Naive B cell (primary cell): Measurements from ENCODE around the gene WDR53. TPM values are rescaled to one million over a fixed set of nuclear protein-coding genes. Genes with fewer than 3 reads are reported as not detected.
A peak's percentile ranks its signal among the peaks of the same experiment; 100 is the strongest.
"Not testable (repeated sequence)": the region's sequence is repeated elsewhere in the genome, so short reads cannot be mapped to it uniquely, and the experiment has no call there.

Source experiments
- ATAC-seq, 2 donors: fragments of 150-1000 bp; cut with Tn5 transposase; 2 replicates each; pipeline ENCODE4 v1.10.0; 2021; ENCODE audit warnings: low read depth in 2 of 2, mild to moderate bottlenecking in 2 of 2, moderate library complexity in 2 of 2
- DNase-seq: peaks from one replicate; pipeline ENCODE4 v3.0.0; 2022
- H3K27ac Mint-ChIP-seq, 6 donors: one replicate each; pipeline ENCODE4 v1.8.0; 2020 to 2022; ENCODE audit warnings: mild to moderate bottlenecking in 6 of 6, mixed read lengths in 6 of 6, moderate library complexity in 5 of 6, inconsistent platforms in 2 of 6
- H3K27me3 Mint-ChIP-seq, 3 donors: one replicate each; pipeline ENCODE4 v1.8.0; 2021 to 2022; ENCODE audit warnings: mixed read lengths in 3 of 3, mild to moderate bottlenecking in 1 of 3
- H3K36me3 Mint-ChIP-seq, 2 donors: one replicate each; pipeline ENCODE4 v1.8.0; 2020 to 2022; ENCODE audit warnings: mixed read lengths in 2 of 2, inconsistent platforms in 1 of 2, mild to moderate bottlenecking in 1 of 2
- H3K4me1 Mint-ChIP-seq, 3 donors: one replicate each; pipeline ENCODE4 v1.8.0; 2020 to 2022; ENCODE audit warnings: mixed read lengths in 3 of 3, inconsistent platforms in 1 of 3, mild to moderate bottlenecking in 1 of 3, moderate library complexity in 1 of 3
- H3K4me3 Mint-ChIP-seq, 8 donors: one replicate each; pipeline ENCODE4 v1.8.0; 2020 to 2022; ENCODE audit warnings: mild to moderate bottlenecking in 8 of 8, mixed read lengths in 8 of 8, moderate library complexity in 8 of 8, inconsistent platforms in 2 of 8
- H3K9me3 Mint-ChIP-seq, 7 donors: one replicate each; pipeline ENCODE4 v1.8.0; 2020 to 2022; ENCODE audit warnings: mixed read lengths in 7 of 7, mild to moderate bottlenecking in 5 of 7, inconsistent platforms in 2 of 7, moderate library complexity in 1 of 7
- polyA plus RNA-seq, 6 donors: library from polyadenylated mRNA; unstranded; fragments of 300-500 nt; fragmentation: Illumina TruSeq; gene quantifications; one replicate each; pipeline ENCODE4 v1.2.3, GENCODE V29; 2021; ENCODE audit warnings: low read depth in 6 of 6

WDR53 gene
- polyA plus RNA-seq, 6 donors from 2014 or later = 11.9 to 22.7 (median 16.0) TPM

DNA sequence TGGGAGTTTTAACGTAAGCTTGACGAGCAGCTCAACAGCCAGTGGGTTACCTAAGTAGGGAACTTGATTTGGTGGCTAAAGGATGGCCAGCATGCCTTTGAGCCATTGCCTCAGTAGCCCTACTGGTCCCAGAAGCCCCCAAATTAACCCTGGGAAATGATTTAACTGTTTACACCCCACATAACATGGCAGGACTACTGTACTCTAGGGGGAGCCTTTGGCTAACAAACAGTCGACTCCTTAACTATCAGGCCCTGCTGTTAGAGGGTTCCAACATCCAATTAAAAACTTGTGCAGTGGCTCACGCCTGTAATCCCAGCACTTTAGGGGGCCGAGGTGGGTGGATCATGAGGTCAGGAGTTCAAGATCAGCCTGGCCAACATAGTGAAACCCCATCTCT lies 43.8 kb downstream of the WDR53 start:
- peaks cover 6 to 28% of the 10 kb centered on the region in 2 donors for H3K36me3 Mint-ChIP-seq
- no peak for DNase-seq
- no peak overlapping the region for H3K4me3 Mint-ChIP-seq
- peaks cover 0 to 10% (median 9%) of the 10 kb centered on the region in 3 donors for H3K4me1 Mint-ChIP-seq
- peaks cover 9 to 37% (median 35%) of the 10 kb centered on the region in 7 donors for H3K9me3 Mint-ChIP-seq
- ATAC-seq = no peak
- H3K27me3 Mint-ChIP-seq = peaks cover 0 to 8% (median 5%) of the 10 kb centered on the region in 3 donors
- H3K27ac Mint-ChIP-seq = no peak overlapping the region

DNA sequence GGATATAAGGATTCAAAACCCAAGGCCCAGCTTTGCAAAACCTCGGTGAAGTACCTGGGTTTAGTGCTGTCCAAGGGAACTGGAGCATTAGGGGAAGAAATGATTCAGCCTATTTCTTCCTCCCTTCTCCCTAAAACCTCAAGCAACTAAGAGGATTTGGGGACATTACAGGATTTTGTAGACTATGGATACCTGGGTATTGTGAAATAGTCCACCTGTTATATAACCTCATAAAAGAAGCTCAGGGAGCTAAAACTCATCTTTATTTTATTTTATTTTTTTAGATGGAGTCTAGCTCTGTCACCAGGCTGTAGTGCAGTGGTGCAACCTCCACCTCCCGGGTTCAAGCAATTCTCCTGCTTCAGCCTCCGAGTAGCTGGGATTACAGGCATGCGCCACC lies 44.5 kb downstream of the WDR53 start:
- Mint-ChIP-seq H3K36me3 (peaks cover 6 to 28% of the 10 kb centered on the region in 2 donors), H3K4me1 (peaks cover 0 to 9% (median 7%) of the 10 kb centered on the region in 3 donors), H3K27ac (no peak overlapping the region), H3K4me3 (no peak overlapping the region), H3K27me3 (peaks cover 0 to 8% (median 5%) of the 10 kb centered on the region in 3 donors), H3K9me3 (peaks cover 9 to 44% (median 40%) of the 10 kb centered on the region in 7 donors)
- DNase-seq (no peak), ATAC-seq (no peak)

DNA sequence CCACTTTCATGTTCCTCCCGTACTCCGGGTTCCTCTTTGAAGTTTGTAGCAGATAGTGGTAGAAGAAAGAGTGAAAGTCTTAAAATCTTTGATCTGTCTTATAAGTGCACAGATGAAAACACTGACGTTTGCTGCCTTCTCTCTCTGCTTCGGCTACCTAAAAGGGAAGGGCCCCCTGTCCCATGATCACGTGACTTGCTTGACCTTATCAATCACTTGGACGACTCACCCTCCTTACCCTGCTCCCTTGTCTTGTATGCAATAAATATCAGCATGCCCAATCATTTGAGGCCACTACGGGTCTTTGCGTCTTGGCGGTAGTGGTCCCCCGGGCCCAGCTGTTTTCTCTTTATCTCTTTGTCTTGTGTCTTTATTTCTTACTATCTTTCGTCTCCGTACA lies 47.1 kb downstream of the WDR53 start:
- H3K4me1 Mint-ChIP-seq, H3K4me3 Mint-ChIP-seq, DNase-seq, H3K27me3 Mint-ChIP-seq, ATAC-seq: not testable (repeated sequence)
- H3K9me3 Mint-ChIP-seq = peaks cover 12 to 65% (median 54%) of the 10 kb centered on the region in 7 donors
- peaks cover 6 to 31% of the 10 kb centered on the region in 2 donors for H3K36me3 Mint-ChIP-seq
- H3K27ac Mint-ChIP-seq = peak overlapping the region in 1 of 6 donors; percentile 46

DNA sequence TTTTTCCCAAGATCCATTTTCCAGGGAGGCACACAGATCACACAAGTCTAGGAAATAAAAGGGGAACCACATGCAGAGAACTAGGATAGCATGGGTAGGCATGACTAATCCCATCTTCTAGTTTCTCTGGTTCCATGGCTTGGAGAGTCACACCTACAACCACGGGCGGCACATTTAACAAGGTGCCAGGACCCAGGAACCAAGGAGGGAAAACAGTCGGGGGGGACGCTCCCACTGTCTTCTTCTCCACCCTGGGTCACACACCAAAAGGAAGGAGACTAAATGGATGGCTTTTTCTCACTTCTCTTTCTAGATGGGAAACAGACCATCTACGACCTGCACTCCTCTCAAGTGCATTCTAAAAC lies 48.7 kb downstream of the WDR53 start:
- no peaks in the 10 kb centered on the region for H3K4me1 Mint-ChIP-seq
- H3K9me3 Mint-ChIP-seq = peaks cover 14 to 78% (median 60%) of the 10 kb centered on the region in 7 donors
- H3K4me3 Mint-ChIP-seq = no peak overlapping the region
- ATAC-seq (no peak), DNase-seq (no peak)
- peaks cover 9 to 33% of the 10 kb centered on the region in 2 donors for H3K36me3 Mint-ChIP-seq
- peak overlapping the region in 1 of 6 donors; percentile 44 for H3K27ac Mint-ChIP-seq
- peaks cover 0 to 10% (median 0%) of the 10 kb centered on the region in 3 donors for H3K27me3 Mint-ChIP-seq

DNA sequence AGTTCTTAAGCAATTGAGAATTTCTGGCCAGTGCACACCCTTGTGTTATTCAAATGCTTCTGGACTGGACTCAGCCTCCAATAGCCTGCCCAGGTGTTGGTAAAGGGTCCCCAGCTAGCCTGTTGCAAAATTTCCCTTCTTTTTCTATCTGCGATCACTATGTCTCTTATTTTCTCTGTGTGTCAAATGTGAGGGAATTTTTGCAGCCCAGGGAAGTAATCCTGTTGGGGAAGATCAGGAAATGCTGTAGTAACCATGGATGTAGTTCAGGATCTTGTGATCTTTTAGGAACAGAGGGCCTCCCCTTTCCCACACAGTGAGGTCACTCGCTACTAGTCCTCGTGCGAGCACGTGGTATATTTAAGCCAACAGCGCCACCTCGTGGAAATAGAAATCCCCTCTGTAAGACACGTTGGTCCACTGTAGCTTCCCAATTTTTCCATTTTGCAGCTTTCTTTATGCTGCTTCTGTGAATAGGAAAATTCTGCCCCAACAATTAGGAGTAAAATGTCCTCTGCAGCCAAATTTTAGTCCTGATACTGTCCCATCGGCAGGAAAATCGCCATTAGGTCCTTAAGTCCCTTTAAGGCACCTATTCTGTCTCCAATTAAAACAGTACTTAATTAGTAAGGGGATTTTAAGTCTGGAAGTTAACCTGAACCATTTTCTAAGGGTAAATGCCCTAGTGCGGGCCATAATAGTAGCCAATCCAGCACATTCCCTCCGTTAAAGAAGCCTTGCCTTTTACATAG lies 49.2 kb downstream of the WDR53 start:
- Mint-ChIP-seq H3K4me3 (no peak overlapping the region), H3K27me3 (peaks cover 0 to 10% (median 2%) of the 10 kb centered on the region in 3 donors), H3K27ac (peak overlapping the region in 1 of 6 donors; percentile 44), H3K4me1 (no peaks in the 10 kb centered on the region), H3K36me3 (peaks cover 9 to 36% of the 10 kb centered on the region in 2 donors), H3K9me3 (peaks cover 17 to 82% (median 60%) of the 10 kb centered on the region in 7 donors)
- ATAC-seq = no peak
- DNase-seq = peak; percentile 18

DNA sequence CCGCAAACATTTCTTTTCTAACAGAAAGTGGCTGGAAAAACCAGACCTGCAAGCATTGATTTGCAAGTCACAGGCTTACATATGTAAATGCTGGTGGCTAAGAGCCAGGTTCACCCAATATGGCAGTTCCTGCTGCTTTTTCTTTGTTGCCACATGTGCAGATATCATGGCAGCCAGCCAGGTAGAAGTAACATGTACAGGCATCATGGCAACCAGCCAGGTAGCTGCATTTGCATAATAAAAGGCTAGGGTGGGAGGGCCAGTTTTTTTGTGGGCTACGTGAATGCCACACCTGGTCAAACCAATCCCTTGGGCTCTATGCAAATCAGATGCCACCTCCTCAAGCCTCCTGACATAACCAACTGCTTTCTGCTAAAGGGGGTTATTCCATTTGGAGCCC lies 50.4 kb downstream of the WDR53 start:
- Mint-ChIP-seq H3K9me3 (peaks cover 21 to 87% (median 59%) of the 10 kb centered on the region in 7 donors), H3K36me3 (peaks cover 9 to 42% of the 10 kb centered on the region in 2 donors), H3K4me1 (no peaks in the 10 kb centered on the region), H3K27me3 (peaks cover 0 to 10% (median 8%) of the 10 kb centered on the region in 3 donors), H3K27ac (no peak overlapping the region), H3K4me3 (no peak overlapping the region)
- DNase-seq (no peak), ATAC-seq (no peak)

DNA sequence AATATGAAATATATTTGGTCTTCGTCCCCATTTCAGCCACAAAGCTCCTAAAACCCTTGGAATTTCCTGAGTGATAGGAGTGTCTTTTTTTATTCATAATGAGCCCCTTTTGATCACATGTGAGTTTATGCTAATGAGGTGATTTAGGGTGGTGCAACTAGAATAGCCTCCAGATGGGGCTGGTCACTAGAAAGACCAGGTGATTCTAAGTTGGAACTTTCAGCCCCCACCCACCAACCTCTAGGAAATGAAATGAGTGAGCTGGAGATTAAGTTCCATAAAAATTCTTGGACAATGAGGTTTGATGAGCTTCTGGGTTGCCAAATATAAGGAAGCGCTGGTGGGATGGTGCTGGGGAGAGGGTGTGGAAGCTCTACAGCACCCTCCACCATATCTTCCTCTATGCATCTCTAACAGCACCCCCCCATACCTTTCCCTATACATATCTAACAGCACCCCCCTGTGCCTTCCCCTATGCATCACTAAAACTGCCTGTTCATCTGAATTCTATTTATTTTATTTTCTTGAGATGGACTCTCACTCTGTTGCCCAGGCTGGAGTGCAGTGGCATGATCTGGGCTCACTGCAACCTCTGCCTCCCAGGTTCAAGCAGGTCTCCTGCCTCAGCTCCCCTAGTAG lies 51.1 kb downstream of the WDR53 start:
- peaks cover 9 to 38% of the 10 kb centered on the region in 2 donors for H3K36me3 Mint-ChIP-seq
- H3K9me3 Mint-ChIP-seq = peaks cover 21 to 82% (median 54%) of the 10 kb centered on the region in 7 donors
- DNase-seq (no peak), ATAC-seq (no peak)
- peaks cover 0 to 10% (median 9%) of the 10 kb centered on the region in 3 donors for H3K27me3 Mint-ChIP-seq
- H3K4me1 Mint-ChIP-seq = no peaks in the 10 kb centered on the region
- H3K4me3 Mint-ChIP-seq = peak overlapping the region in 1 of 8 donors; percentile 60
- H3K27ac Mint-ChIP-seq = no peak overlapping the region

DNA sequence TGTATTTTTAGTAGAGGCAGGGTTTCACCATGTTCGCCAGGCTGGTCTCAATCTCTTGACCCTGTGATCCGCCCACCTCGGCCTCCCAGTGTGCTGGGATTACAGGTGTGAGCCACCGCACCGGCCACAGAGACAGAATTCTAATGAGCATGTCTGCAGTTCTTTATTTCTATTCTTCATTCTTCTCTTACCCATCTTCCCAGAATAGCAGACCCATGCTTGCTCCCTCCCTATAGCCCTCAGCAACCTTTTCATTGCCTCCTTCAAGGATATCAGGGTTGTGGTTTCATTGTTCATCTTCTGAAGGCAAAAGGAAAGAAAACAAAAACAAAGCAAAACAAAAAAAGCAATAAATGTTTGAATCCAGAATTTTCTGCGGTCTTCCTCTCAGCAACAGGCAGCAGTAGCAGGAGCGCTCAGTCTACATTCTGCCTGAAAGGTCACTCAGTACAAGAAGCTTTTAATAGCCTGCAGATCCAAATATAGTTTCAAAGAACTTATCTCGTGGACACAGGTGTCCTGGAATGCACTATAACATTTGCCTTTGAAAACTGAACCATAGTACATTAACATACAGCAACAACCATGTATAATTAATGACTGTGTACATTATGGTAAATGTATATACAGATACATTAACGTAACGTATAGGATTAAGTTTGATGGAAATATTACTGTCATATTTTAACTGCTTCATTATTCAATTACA lies 53.3 kb downstream of the WDR53 start, which contains the start of gene SMCO1:
Gene SMCO1 (minus strand): TSS at position 434 of the 709 bp plus-strand sequence. CDS start 137 bp downstream, at position 297.
- DNase-seq (no peak), ATAC-seq (no peak)
- Mint-ChIP-seq H3K4me1 (no peaks in the 10 kb centered on the region), H3K36me3 (peaks cover 3 to 24% of the 10 kb centered on the region in 2 donors), H3K9me3 (peaks cover 12 to 61% (median 34%) of the 10 kb centered on the region in 7 donors), H3K27ac (peak within 1 kb of the TSS in 1 of 6 donors; percentile 85), H3K27me3 (peaks cover 0 to 16% (median 16%) of the 10 kb centered on the region in 3 donors), H3K4me3 (no peak within 1 kb of the TSS)

DNA sequence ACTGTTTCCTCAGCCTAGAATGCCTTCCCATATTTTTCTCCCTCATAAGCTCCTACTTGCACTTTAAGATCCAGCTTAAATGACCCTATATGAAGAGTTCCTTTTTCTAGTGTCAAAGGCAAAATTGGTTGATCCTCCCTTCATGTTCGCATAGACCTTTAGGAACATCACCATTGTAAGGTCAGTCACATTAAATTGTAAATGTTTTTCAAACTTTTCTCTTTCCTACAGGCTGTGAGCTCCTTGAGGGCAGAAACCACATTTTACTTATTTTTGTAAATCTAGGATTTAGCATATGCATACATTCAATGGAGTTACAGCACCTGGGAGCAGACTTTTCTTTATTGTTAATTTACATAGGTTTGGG lies 54.0 kb downstream of the WDR53 start:
- no peak overlapping the region for H3K4me3 Mint-ChIP-seq
- peaks cover 12 to 53% (median 26%) of the 10 kb centered on the region in 7 donors for H3K9me3 Mint-ChIP-seq
- no peak for ATAC-seq
- DNase-seq = no peak
- H3K4me1 Mint-ChIP-seq = no peaks in the 10 kb centered on the region
- H3K27me3 Mint-ChIP-seq = peaks cover 0 to 16% (median 16%) of the 10 kb centered on the region in 3 donors
- H3K27ac Mint-ChIP-seq = no peak overlapping the region
- H3K36me3 Mint-ChIP-seq = peaks cover 3 to 22% of the 10 kb centered on the region in 2 donors

DNA sequence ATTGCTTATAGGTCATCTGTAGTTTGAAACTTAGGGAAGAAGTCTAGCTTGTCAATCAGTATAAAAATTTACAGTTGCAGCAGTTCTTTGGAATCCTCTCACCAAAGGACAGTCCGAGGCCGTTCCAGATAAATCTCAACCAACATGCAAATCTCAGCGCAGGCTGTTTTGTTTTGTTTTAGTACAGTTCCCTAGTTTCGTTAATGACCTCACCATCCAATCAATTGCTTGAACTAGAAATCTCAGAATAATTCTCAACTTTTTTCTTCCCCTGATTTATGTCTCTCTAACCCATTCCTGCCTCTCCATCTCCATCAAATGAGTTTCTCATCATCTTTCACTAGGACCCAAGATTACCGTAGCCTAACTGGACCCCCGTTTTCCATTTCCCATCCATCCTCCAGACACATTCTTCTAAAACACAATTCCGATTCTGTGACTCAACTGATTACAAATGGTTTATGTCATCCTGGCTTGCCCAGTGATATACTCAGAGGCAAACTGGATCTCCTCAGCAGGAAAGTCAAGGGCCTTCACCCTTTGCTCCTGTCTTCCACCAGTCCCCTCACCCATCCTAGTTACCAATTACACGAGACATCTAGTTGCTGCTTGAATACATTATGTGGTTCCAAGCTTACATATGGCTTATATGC lies 54.5 kb downstream of the WDR53 start:
- no peak for DNase-seq
- no peak for ATAC-seq
- Mint-ChIP-seq H3K4me3 (no peak overlapping the region), H3K27ac (no peak overlapping the region), H3K36me3 (peaks cover 3 to 22% of the 10 kb centered on the region in 2 donors), H3K27me3 (peaks cover 0 to 16% (median 16%) of the 10 kb centered on the region in 3 donors), H3K4me1 (no peaks in the 10 kb centered on the region), H3K9me3 (peaks cover 12 to 48% (median 23%) of the 10 kb centered on the region in 7 donors)

DNA sequence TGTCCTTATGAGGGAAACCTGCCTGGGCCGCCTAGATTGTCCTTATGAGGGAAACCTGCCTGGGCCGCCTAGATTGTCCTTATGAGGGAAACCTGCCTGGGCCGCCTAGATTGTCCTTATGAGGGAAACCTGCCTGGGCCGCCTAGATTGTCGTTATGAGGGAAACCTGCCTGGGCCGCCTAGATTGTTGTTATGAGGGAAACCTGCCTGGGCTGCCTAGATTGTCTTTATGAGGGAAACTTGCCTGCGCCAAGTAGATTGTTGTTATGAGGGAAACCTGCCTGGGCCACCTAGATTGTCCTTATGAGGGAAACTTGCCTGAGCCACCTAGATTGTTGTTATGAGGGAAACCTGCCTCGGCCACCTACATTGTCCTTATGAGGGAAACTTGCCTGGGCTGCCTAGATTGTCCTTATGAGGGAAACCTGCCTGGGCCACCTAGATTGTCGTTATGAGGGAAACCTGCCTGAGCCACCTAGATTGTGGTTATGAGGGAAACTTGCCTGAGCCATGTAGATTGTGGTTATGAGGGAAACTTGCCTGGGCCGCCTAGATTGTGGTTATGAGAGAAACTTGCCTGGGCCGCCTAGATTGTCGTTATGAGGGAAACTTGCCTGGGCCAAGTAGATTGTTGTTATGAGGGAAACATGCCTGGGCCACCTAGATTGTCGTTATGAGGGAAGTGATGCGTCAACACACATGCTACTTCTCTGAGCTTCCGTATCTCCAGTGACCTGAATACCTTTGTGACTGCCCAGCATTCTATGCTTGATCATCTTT lies 56.5 kb downstream of the WDR53 start:
- ATAC-seq, H3K4me1 Mint-ChIP-seq, H3K27ac Mint-ChIP-seq, DNase-seq: not testable (repeated sequence)
- peaks cover 10 to 42% (median 13%) of the 10 kb centered on the region in 7 donors for H3K9me3 Mint-ChIP-seq
- H3K36me3 Mint-ChIP-seq = peaks cover 3 to 22% of the 10 kb centered on the region in 2 donors
- peak overlapping the region in 1 of 8 donors; percentile 0 for H3K4me3 Mint-ChIP-seq
- H3K27me3 Mint-ChIP-seq = peaks cover 0 to 16% (median 16%) of the 10 kb centered on the region in 3 donors

DNA sequence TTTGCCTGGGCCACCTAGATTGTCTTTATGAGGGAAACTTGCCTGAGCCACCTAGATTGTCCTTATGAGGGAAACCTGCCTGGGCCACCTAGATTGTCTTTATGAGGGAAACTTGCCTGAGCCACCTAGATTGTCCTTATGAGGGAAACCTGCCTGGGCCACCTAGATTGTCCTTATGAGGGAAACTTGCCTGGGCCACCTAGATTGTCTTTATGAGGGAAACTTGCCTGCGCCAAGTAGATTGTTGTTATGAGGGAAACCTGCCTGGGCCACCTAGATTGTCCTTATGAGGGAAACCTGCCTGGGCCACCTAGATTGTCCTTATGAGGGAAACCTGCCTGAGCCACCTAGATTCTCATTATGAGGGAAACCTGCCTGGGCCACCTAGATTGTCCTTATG lies 57.2 kb downstream of the WDR53 start:
- not testable (repeated sequence) for DNase-seq, H3K27ac Mint-ChIP-seq, H3K4me1 Mint-ChIP-seq, H3K4me3 Mint-ChIP-seq, ATAC-seq
- peaks cover 7 to 44% (median 13%) of the 10 kb centered on the region in 7 donors for H3K9me3 Mint-ChIP-seq
- peaks cover 3 to 22% of the 10 kb centered on the region in 2 donors for H3K36me3 Mint-ChIP-seq
- H3K27me3 Mint-ChIP-seq = peaks cover 0 to 16% (median 13%) of the 10 kb centered on the region in 3 donors
